Nephron progenitor cell (in vitro differentiated cells): Measurements from ENCODE around the gene MAPKAPK3.

Experiments used
- DNase-seq: peaks from one replicate; pipeline ENCODE4 v3.0.0; 2021
- H3K27ac Mint-ChIP-seq: 2 replicates; pipeline ENCODE4 v1.8.0; 2021; ENCODE audit warnings: mild to moderate bottlenecking, moderate library complexity, mixed read lengths
- H3K27me3 Mint-ChIP-seq: 2 replicates; pipeline ENCODE4 v1.8.0; 2021; ENCODE audit warnings: mild to moderate bottlenecking, low read depth, mixed read lengths; ENCODE audit not compliant: poor library complexity
- H3K36me3 Mint-ChIP-seq: 2 replicates; pipeline ENCODE4 v1.8.0; 2021; ENCODE audit warnings: low read depth, mixed read lengths
- H3K4me1 Mint-ChIP-seq: 2 replicates; pipeline ENCODE4 v1.8.0; 2021; ENCODE audit warnings: mixed read lengths
- H3K4me3 Mint-ChIP-seq: 2 replicates; pipeline ENCODE4 v1.8.0; 2021; ENCODE audit warnings: mild to moderate bottlenecking, moderate library complexity, mixed read lengths
- H3K9me3 Mint-ChIP-seq: 2 replicates; pipeline ENCODE4 v1.8.0; 2021; ENCODE audit warnings: mild to moderate bottlenecking, moderate library complexity, mixed read lengths
- CTCF ChIP-seq: fragments of 200-600 bp; sonication (generic); IDR thresholded peaks from 2 replicates; pipeline ENCODE4 v1.5.0; 2021; ENCODE audit warnings: antibody characterized with exemption

The MAPKAPK3 gene

GRCh38 chr3:50617911-50618481, 1.0 kb downstream of the MAPKAPK3 start:
- TF ChIP-seq CTCF: no peak
- Mint-ChIP-seq H3K36me3 (no peaks in the 10 kb centered on the region), H3K27ac (no peak overlapping the region), H3K9me3 (no peaks in the 10 kb centered on the region), H3K27me3 (peaks cover 15% of the 10 kb centered on the region), H3K4me1 (peaks cover 27% of the 10 kb centered on the region), H3K4me3 (peak overlapping the region; percentile 82)
- no peak for DNase-seq

- H3K27ac Mint-ChIP-seq: no peak overlapping the region
- TF ChIP-seq CTCF: no peak
- DNase-seq: no peak
Measured at GRCh38 chr3:50620420-50620819, 3.5 kb downstream of the MAPKAPK3 start.

GRCh38 chr3:50620820-50621219, 3.9 kb downstream of the MAPKAPK3 start:
- Mint-ChIP-seq H3K4me1 (peaks cover 28% of the 10 kb centered on the region), H3K4me3 (no peak overlapping the region), H3K27ac (no peak overlapping the region), H3K36me3 (no peaks in the 10 kb centered on the region), H3K27me3 (peaks cover 6% of the 10 kb centered on the region), H3K9me3 (no peaks in the 10 kb centered on the region)
- no peak for DNase-seq
- TF ChIP-seq CTCF: no peak

More at GRCh38 chr3:50620420-50620819, 3.5 kb downstream of the MAPKAPK3 start:
- Mint-ChIP-seq H3K9me3 (no peaks in the 10 kb centered on the region), H3K36me3 (no peaks in the 10 kb centered on the region), H3K4me1 (peaks cover 27% of the 10 kb centered on the region), H3K27me3 (peaks cover 7% of the 10 kb centered on the region), H3K4me3 (no peak overlapping the region)

GRCh38 chr3:50622881-50623280, 5.9 kb downstream of the MAPKAPK3 start:
- Mint-ChIP-seq H3K27me3 (peaks cover 9% of the 10 kb centered on the region), H3K4me1 (peaks cover 29% of the 10 kb centered on the region), H3K27ac (no peak overlapping the region), H3K36me3 (no peaks in the 10 kb centered on the region), H3K4me3 (no peak overlapping the region), H3K9me3 (no peaks in the 10 kb centered on the region)
- no peak for TF ChIP-seq CTCF
- no peak for DNase-seq

GRCh38 chr3:50623840-50624474, 7.0 kb downstream of the MAPKAPK3 start:
- H3K27ac Mint-ChIP-seq: peak overlapping the region; percentile 10
- TF ChIP-seq CTCF: no peak
- no peaks in the 10 kb centered on the region for H3K36me3 Mint-ChIP-seq
- DNase-seq: no peak
- H3K4me1 Mint-ChIP-seq: peaks cover 32% of the 10 kb centered on the region
- H3K4me3 Mint-ChIP-seq: no peak overlapping the region
- peaks cover 9% of the 10 kb centered on the region for H3K27me3 Mint-ChIP-seq
- H3K9me3 Mint-ChIP-seq: no peaks in the 10 kb centered on the region

- no peaks in the 10 kb centered on the region for H3K36me3 Mint-ChIP-seq
- no peak for TF ChIP-seq CTCF
- no peak overlapping the region for H3K4me3 Mint-ChIP-seq
- H3K9me3 Mint-ChIP-seq: no peaks in the 10 kb centered on the region
- H3K4me1 Mint-ChIP-seq: peaks cover 32% of the 10 kb centered on the region
- DNase-seq: no peak
- no peak overlapping the region for H3K27ac Mint-ChIP-seq
- H3K27me3 Mint-ChIP-seq: peaks cover 9% of the 10 kb centered on the region
Measured at GRCh38 chr3:50624634-50625033, 7.7 kb downstream of the MAPKAPK3 start.
